K562 (cell line): ENCODE results near the gene EPHA10. TPM values are rescaled to one million over a fixed set of nuclear protein-coding genes. Genes with fewer than 3 reads are reported as not detected.
A peak's percentile ranks its signal among the peaks of the same experiment; 100 is the strongest.

ENCODE experiments used
- ATAC-seq: fragments of 200-7000 bp; cut with Tn5 transposase; 3 replicates; pipeline ENCODE4 v1.9.1; 2020; ENCODE audit warnings: moderate library complexity
- BruUV-seq: library from RNA; stranded (reverse); fragments of 400-500 nt; replicated peaks from 2 replicates; lab custom pipeline; 2021; lab: Mats Ljungman, UMichigan
- CTCF ChIA-PET: fragments of 300-600 bp; formaldehyde crosslinking; extraction: SDS; loops from one replicate; lab custom pipeline; 2021; ENCODE audit warnings: low intra/inter-chr PET ratio; lab: Yijun Ruan, JAX
- POLR2A ChIA-PET: fragments of 300-600, 350-650 bp; sonication (Branson Sonifier 250); formaldehyde crosslinking; extraction: SDS; loops from one replicate; lab custom pipeline; 2021; ENCODE audit warnings: antibody characterized with exemption, inconsistent platforms; lab: Yijun Ruan, JAX
- DNase-seq, 4 experiments: peaks; one replicate each; pipeline versions ENCODE4 v3.0.0 to v3.0.0-alpha.2; 2011 to 2018; ENCODE audit warnings: low spot score in 3 of 4, mixed read lengths in 3 of 4; ENCODE audit errors: extremely low read depth in 1 of 4
- FAIRE-seq: peaks from 2 replicates; lab custom pipeline; 2011; peaks lifted over from hg19 to GRCh38; lab: Jason Lieb, UNC
- H2AFZ ChIP-seq: 2 replicates; pipeline ENCODE4 v1.6.0; 2011; ENCODE audit warnings: low read depth, low read length, control low read depth, inconsistent platforms
- H3K27ac ChIP-seq: fragments of 200-600 bp; 3 replicates; pipeline ENCODE4 v1.8.0; 2011; ENCODE audit warnings: low read depth, mild to moderate bottlenecking, control low read depth, inconsistent platforms, low read length, moderate library complexity, mixed read lengths; ENCODE audit errors: extremely low read depth
- H3K27me3 ChIP-seq, 2 experiments: fragments of 300-600 bp in 1 of 2; 2 replicates in 1 of 2; 3 replicates in 1 of 2; pipeline versions ENCODE4 v1.6.0 to v1.8.0; 2011; ENCODE audit warnings: inconsistent platforms in 2 of 2, low read length in 2 of 2, mild to moderate bottlenecking in 1 of 2, mixed read lengths in 1 of 2, moderate library complexity in 1 of 2; ENCODE audit not compliant: control insufficient read depth in 2 of 2, insufficient read depth in 2 of 2
- H3K36me3 ChIP-seq: fragments of 300-600 bp; 3 replicates; pipeline ENCODE4 v1.8.0; 2011; ENCODE audit warnings: mild to moderate bottlenecking, low read length, inconsistent platforms; ENCODE audit not compliant: control insufficient read depth, insufficient read depth
- H3K4me1 ChIP-seq, 2 experiments: fragments of 200-600 bp in 1 of 2; replicated peaks in 1 of 2; 2 replicates in 1 of 2; 3 replicates in 1 of 2; pipeline versions ENCODE4 v1.5.1 to v1.8.0; 2011; ENCODE audit warnings: inconsistent platforms in 2 of 2, low read length in 2 of 2, mild to moderate bottlenecking in 1 of 2, mixed read lengths in 1 of 2, moderate library complexity in 1 of 2; ENCODE audit not compliant: control insufficient read depth in 2 of 2, insufficient read depth in 2 of 2
- H3K4me2 ChIP-seq: 2 replicates; pipeline ENCODE4 v1.6.1; 2011; ENCODE audit warnings: low read length, control low read depth, inconsistent platforms, mixed read lengths; ENCODE audit not compliant: insufficient read depth
- H3K4me3 ChIP-seq: fragments of 200-600 bp; sonication (generic), shearing (Covaris generic); 2 replicates; pipeline ENCODE4 v1.5.1; 2016; ENCODE audit warnings: control low read depth, inconsistent platforms
- H3K79me2 ChIP-seq: fragments of 200-600 bp; 3 replicates; pipeline ENCODE4 v1.8.0; 2011; ENCODE audit warnings: low read length, inconsistent platforms; ENCODE audit not compliant: control insufficient read depth, insufficient read depth
- H3K9ac ChIP-seq, 2 experiments: 2 replicates each; pipeline versions ENCODE4 v1.6.0 to v1.6.1; 2011; ENCODE audit warnings: low read depth in 2 of 2, low read length in 2 of 2, control low read depth in 1 of 2, inconsistent platforms in 1 of 2, mild to moderate bottlenecking in 1 of 2, mixed read lengths in 1 of 2; ENCODE audit not compliant: insufficient read depth in 1 of 2
- H3K9me1 ChIP-seq: one replicate; pipeline ENCODE4 v1.6.0; 2011; ENCODE audit warnings: inconsistent platforms, mild to moderate bottlenecking, low read length, moderate library complexity; ENCODE audit not compliant: control insufficient read depth, insufficient read depth
- H3K9me3 ChIP-seq: replicated peaks from 2 replicates; pipeline ENCODE4 v1.5.1; 2011; ENCODE audit warnings: low read depth, low read length, inconsistent platforms; ENCODE audit not compliant: control insufficient read depth, insufficient read depth
- H4K20me1 ChIP-seq: replicated peaks from 2 replicates; pipeline ENCODE4 v1.6.1; 2011; ENCODE audit warnings: low read length, inconsistent platforms, mixed read lengths; ENCODE audit not compliant: control insufficient read depth, insufficient read depth
- EP300 ChIP-seq: IDR thresholded peaks from 2 replicates; pipeline ENCODE4 v1.6.1; 2012; ENCODE audit warnings: low read length, improper control_type of control experiment
- KLF6 ChIP-seq: fragments of 250-450 bp; sonication (Bioruptor Pico); IDR thresholded peaks from 2 replicates; pipeline ENCODE4 v1.4.0; 2020; ENCODE audit warnings: mild to moderate bottlenecking, moderate library complexity, borderline replicate concordance
- POLR2AphosphoS5 ChIP-seq: IDR thresholded peaks from 2 replicates; pipeline ENCODE4 v1.6.1; 2011; ENCODE audit warnings: mild to moderate bottlenecking, low read depth, low read length, moderate library complexity; ENCODE audit not compliant: control insufficient read depth, insufficient read depth
- RBFOX2 ChIP-seq: fragments of 200-400 bp; formaldehyde crosslinking; IDR thresholded peaks from 2 replicates; pipeline ENCODE4 v1.6.1; 2017; ENCODE audit warnings: low read depth, mild to moderate bottlenecking, low read length, moderate library complexity
- SIRT6 ChIP-seq: IDR thresholded peaks from one replicate; pipeline ENCODE4 v1.6.1; 2012; ENCODE audit warnings: low read depth, mild to moderate bottlenecking, control low read depth, inconsistent platforms, low read length, moderate library complexity
- SMAD1 ChIP-seq: fragments of 150-350 bp; IDR thresholded peaks from 2 replicates; pipeline ENCODE4 v1.6.1; 2014; ENCODE audit warnings: low read length, low read depth; ENCODE audit not compliant: partially characterized antibody
- SUPT5H ChIP-seq: fragments of 450-650 bp; IDR thresholded peaks from 2 replicates; pipeline ENCODE4 v1.6.1; 2016
- TARDBP ChIP-seq: fragments of 450-650 bp; IDR thresholded peaks from 2 replicates; pipeline ENCODE4 v1.6.1; 2016
- XRCC3 ChIP-seq: fragments of 450-650 bp; IDR thresholded peaks from 2 replicates; pipeline ENCODE4 v1.6.1; 2017; ENCODE audit warnings: mild to moderate bottlenecking, moderate library complexity
- ZNF444 ChIP-seq: fragments of 250-450 bp; sonication (Bioruptor Pico); IDR thresholded peaks from 2 replicates; pipeline ENCODE4 v1.4.0; 2020; ENCODE audit warnings: mild to moderate bottlenecking, moderate library complexity
- WGBS: fragments of 100-300 bp; shearing (Covaris generic); methylation state at CpG from one replicate; pipeline ENCODE4 v1.1.6; 2016; ENCODE audit warnings: low coverage, mixed read lengths; ENCODE audit not compliant: insufficient coverage; ENCODE audit errors: missing lambda C conversion rate; 5-methylcytosine and 5-hydroxymethylcytosine counted together
- in situ Hi-C: fragments of 300-500 bp; cut with MboI; formaldehyde crosslinking; loops from 4 replicates; pipeline ENCODE4 v1.15.0; 2018; ENCODE audit warnings: inconsistent platforms, mixed read lengths
- intact Hi-C: fragments of 100-400 bp; cut with micrococcal nuclease; formaldehyde crosslinking; loops from 2 replicates; pipeline ENCODE4 v1.14.2; 2022
- polyA plus RNA-seq, 8 experiments: library from polyadenylated mRNA; depleted of rRNA in 4 of 8; stranded (reverse) in 5 of 8; unstranded in 3 of 8; fragments of >200 nt; fragmentation: Nextera tagmentation in 2 of 8; fragmentation: Illumina TruSeq in 1 of 8; extraction: Ambion mirVana in 2 of 8; extraction: Trizol in 1 of 8; gene quantifications; 2 replicates each; pipeline versions ENCODE4 v1.2.1 to v1.2.3, GENCODE V29; 2011 to 2014; ENCODE audit warnings: inconsistent platforms in 1 of 8, missing spikeins in 1 of 8
- total RNA-seq, 7 experiments: library from RNA; depleted of rRNA in 6 of 7; stranded (reverse); fragments of >200 nt in 6 of 7; fragmentation: Illumina TruSeq in 2 of 7; extraction: Trizol in 2 of 7; gene quantifications; 2 replicates each; pipeline versions ENCODE4 v1.2.1 to v1.2.3, GENCODE V29; 2011 to 2021; ENCODE audit warnings: low replicate concordance in 1 of 7

EPHA10 gene
- total and polyA plus RNA-seq, 9 of the 15 experiments (the other 6 are each of a cell fraction or from before 2014, with no cell fraction given) = 0.03 TPM; not detected in 8

DNA sequence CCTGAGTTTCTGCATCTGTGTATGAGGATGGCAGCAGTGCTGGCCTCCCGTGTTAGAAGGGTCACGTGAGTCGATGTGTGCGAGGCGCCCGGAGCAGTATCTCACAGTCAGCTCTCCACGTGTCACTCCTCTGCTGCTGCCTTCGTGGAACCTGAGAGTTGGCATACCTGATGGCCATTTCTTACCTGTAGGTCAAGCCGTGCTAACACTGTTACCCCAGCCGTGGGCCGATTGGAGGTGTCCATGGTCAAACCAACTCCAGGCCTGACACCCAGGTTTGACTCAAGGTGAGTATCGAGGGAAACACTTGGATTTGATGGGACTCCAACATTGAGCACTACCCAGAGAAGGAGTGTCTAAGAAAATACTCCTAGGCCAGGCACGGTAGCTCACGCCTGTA is 61.9 kb downstream of the EPHA10 start:
- in situ Hi-C loops (no loop called here), intact Hi-C loops (no loop called here)
- Histone ChIP-seq H3K9ac (0 out of 4 replicates have a peak overlapping the region, but pooled peaks of 1 of the 2 experiments have one; percentile 24), H3K36me3 (peaks cover 91% of the 10 kb centered on the region), H3K9me1 (no peaks in the 10 kb centered on the region), H3K9me3 (no peaks in the 10 kb centered on the region), H3K4me2 (no peak overlapping the region), H3K79me2 (no peaks in the 10 kb centered on the region), H3K27ac (no peak overlapping the region), H4K20me1 (no peaks in the 10 kb centered on the region), H3K4me1 (no peaks in the 10 kb centered on the region), H3K27me3 (no peaks in the 10 kb centered on the region), H2AFZ (no peak overlapping the region), H3K4me3 (no peak overlapping the region)
- 95% methylated on average over 14 of the region's 14 CpGs for WGBS
- ChIA-PET POLR2A (interaction anchor here (0.8 to 4.7 kb wide), 2 partner anchors 8 to 12 kb away, joined by 3 to 40 read pairs; partner anchors contain the start of gene CDCA8), CTCF (no interaction called here)
- no peak for ATAC-seq
- no TSS peak for BruUV-seq
- no peak for FAIRE-seq
- no peak for TF ChIP-seq SMAD1
- no peak for TF ChIP-seq SIRT6
- no peak for TF ChIP-seq XRCC3
- peak; percentile 39; the same call in 1 of the 2 replicates for TF ChIP-seq RBFOX2
- no peak for TF ChIP-seq ZNF444 (CRISPR knock-in tag)
- no peak for TF ChIP-seq TARDBP
- DNase-seq = no peak

GRCh38 chr1:37701051-37701450 is 63.9 kb downstream of the EPHA10 start:
- ChIA-PET CTCF (interaction anchor here (0.7 kb wide), 1 partner anchor 115 kb away, joined by 3 read pairs; no protein-coding TSS in a partner anchor), POLR2A (interaction anchor here (0.6 to 4.7 kb wide), 4 partner anchors 9 to 994 kb away, joined by 3 to 40 read pairs (median 16); partner anchors contain the start of gene CDCA8)
- FAIRE-seq = no peak

More at GRCh38 chr1:37701051-37701450, 63.9 kb downstream of the EPHA10 start:
- intact Hi-C loops (no loop called here), in situ Hi-C loops (no loop called here)
- ATAC-seq (no peak), DNase-seq (no peak)
- Histone ChIP-seq H3K79me2 (peaks cover 6% of the 10 kb centered on the region; the same call in 1 of the 3 replicates), H3K4me1 (no peaks in the 10 kb centered on the region), H3K4me2 (no peak overlapping the region), H2AFZ (no peak overlapping the region), H3K9me1 (no peaks in the 10 kb centered on the region), H3K36me3 (peaks cover 91% of the 10 kb centered on the region), H3K27me3 (no peaks in the 10 kb centered on the region), H3K27ac (no peak overlapping the region), H3K9ac (no peak overlapping the region), H3K4me3 (no peak overlapping the region), H3K9me3 (no peaks in the 10 kb centered on the region), H4K20me1 (no peaks in the 10 kb centered on the region)
- TF ChIP-seq SUPT5H (peak; percentile 33; the same call in 1 of the 2 replicates), KLF6 (CRISPR knock-in tag) (no peak), POLR2AphosphoS5 (0 out of 2 replicates have a peak, but pooled peaks have one; percentile 13), EP300 (no peak)
- no TSS peak for BruUV-seq
- 51% methylated on average over 2 of the region's 2 CpGs for WGBS
